Neural cell (in vitro differentiated cells): ENCODE measurements around the gene KMT2E. TPM values are rescaled to one million over a fixed set of nuclear protein-coding genes. Genes with fewer than 3 reads are reported as not detected.

Experiments used
- H2AFZ ChIP-seq: fragments of 200-600, 300-800 bp; sonication (generic), shearing (Covaris generic); 2 replicates; pipeline ENCODE4 v1.6.0; 2014; ENCODE audit warnings: low read depth, mild to moderate bottlenecking, antibody characterized with exemption, low read length, moderate library complexity
- H3F3A ChIP-seq: fragments of 200-600 bp; shearing (Covaris generic); 2 replicates; pipeline ENCODE4 v1.6.1; 2016; ENCODE audit warnings: mild to moderate bottlenecking, moderate library complexity, mixed read lengths, antibody characterized with exemption, low read length; ENCODE audit not compliant: insufficient read depth, poor library complexity, severe bottlenecking
- H3K27ac ChIP-seq: fragments of 200-600, 300-800 bp; sonication (generic), shearing (Covaris generic); 2 replicates; pipeline ENCODE4 v1.5.1; 2014; ENCODE audit warnings: mild to moderate bottlenecking, low read length, moderate library complexity
- H3K27me3 ChIP-seq: fragments of 300-800, 200-600 bp; sonication (generic), shearing (Covaris generic); 2 replicates; pipeline ENCODE4 v1.6.0; 2014; ENCODE audit warnings: mild to moderate bottlenecking, low read depth, low read length, moderate library complexity; ENCODE audit not compliant: insufficient read depth
- H3K36me3 ChIP-seq: fragments of 300-800, 200-600 bp; sonication (generic), shearing (Covaris generic); 2 replicates; pipeline ENCODE4 v1.5.1; 2014; ENCODE audit warnings: mild to moderate bottlenecking, antibody characterized with exemption, low read length, moderate library complexity; ENCODE audit not compliant: insufficient read depth
- H3K4me2 ChIP-seq: fragments of 300-800, 200-600 bp; sonication (generic), shearing (Covaris generic); 2 replicates; pipeline ENCODE4 v1.6.0; 2014; ENCODE audit warnings: mild to moderate bottlenecking, low read length
- H3K4me3 ChIP-seq: fragments of 300-800, 200-600 bp; sonication (generic), shearing (Covaris generic); 2 replicates; pipeline ENCODE4 v1.5.1; 2014; ENCODE audit warnings: mild to moderate bottlenecking, low read length, moderate library complexity
- H3K79me2 ChIP-seq: fragments of 200-600 bp; shearing (Covaris generic); replicated peaks from 2 replicates; pipeline ENCODE4 v1.6.0; 2014; ENCODE audit warnings: mild to moderate bottlenecking, low read length, moderate library complexity; ENCODE audit not compliant: insufficient read depth
- H3K9ac ChIP-seq: fragments of 300-800, 200-600 bp; sonication (generic), shearing (Covaris generic); 2 replicates; pipeline ENCODE4 v1.6.1; 2016; ENCODE audit warnings: mild to moderate bottlenecking, low read length, mixed read lengths
- H3K9me2 ChIP-seq: fragments of 200-600 bp; shearing (Covaris generic); 2 replicates; pipeline ENCODE4 v1.6.1; 2016; ENCODE audit warnings: mild to moderate bottlenecking, low read length, mixed read lengths; ENCODE audit not compliant: insufficient read depth
- H3K9me3 ChIP-seq: fragments of 200-600, 300-800 bp; sonication (generic), shearing (Covaris generic); 2 replicates; pipeline ENCODE4 v1.6.1; 2016; ENCODE audit warnings: mild to moderate bottlenecking, mixed run types, low read length, moderate library complexity, mixed read lengths
- H4K20me1 ChIP-seq: fragments of 200-600 bp; shearing (Covaris generic); 2 replicates; pipeline ENCODE4 v1.6.1; 2016; ENCODE audit warnings: mild to moderate bottlenecking, mixed run types; ENCODE audit not compliant: insufficient read depth
- EP300 ChIP-seq: fragments of 450-650 bp; conservative IDR thresholded peaks from 2 replicates; pipeline ENCODE4 v1.6.1; 2014; ENCODE audit warnings: antibody characterized with exemption, mild to moderate bottlenecking, moderate library complexity; ENCODE audit not compliant: poor library complexity, severe bottlenecking
- EZH2 ChIP-seq: fragments of 200-600, 300-800 bp; shearing (Covaris generic), sonication (generic); IDR thresholded peaks from 2 replicates; pipeline ENCODE4 v1.6.1; 2014; ENCODE audit warnings: antibody characterized with exemption, low read length, borderline replicate concordance, mild to moderate bottlenecking; ENCODE audit not compliant: insufficient read depth, poor library complexity, severe bottlenecking
- MXI1 ChIP-seq: fragments of 450-650 bp; conservative IDR thresholded peaks from 2 replicates; pipeline ENCODE4 v1.6.1; 2014; ENCODE audit warnings: antibody characterized with exemption, mild to moderate bottlenecking; ENCODE audit not compliant: poor library complexity, severe bottlenecking
- POLR2AphosphoS5 ChIP-seq: IDR thresholded peaks from 2 replicates; pipeline ENCODE4 v1.6.1; 2012
- RAD21 ChIP-seq: fragments of 450-650 bp; conservative IDR thresholded peaks from 2 replicates; pipeline ENCODE4 v1.6.1; 2014; ENCODE audit warnings: antibody characterized with exemption, mild to moderate bottlenecking, moderate library complexity
- SMC3 ChIP-seq: fragments of 450-650 bp; conservative IDR thresholded peaks from 2 replicates; pipeline ENCODE4 v1.6.1; 2014; ENCODE audit warnings: antibody characterized with exemption, mild to moderate bottlenecking, moderate library complexity; ENCODE audit not compliant: poor library complexity
- TAF1 ChIP-seq: IDR thresholded peaks from 2 replicates; pipeline ENCODE4 v1.6.1; 2012; ENCODE audit warnings: low read depth
- polyA plus RNA-seq: library from polyadenylated mRNA; depleted of rRNA; stranded (reverse); fragments of >200 nt; gene quantifications from 2 replicates; pipeline ENCODE4 v1.2.3, GENCODE V29; 2014
- TF ChIP-seq, protein P1 (sequence below): fragments of 450-650 bp; IDR thresholded peaks from 2 replicates; pipeline ENCODE4 v1.5.1; 2014; ENCODE audit warnings: antibody characterized with exemption, mild to moderate bottlenecking, moderate library complexity; ENCODE audit not compliant: poor library complexity, severe bottlenecking
- TF ChIP-seq, protein P2 (sequence below): IDR thresholded peaks from 2 replicates; pipeline ENCODE4 v1.6.1; 2012; ENCODE audit warnings: borderline replicate concordance

Gene KMT2E
- polyA plus RNA-seq, 1 donor from 2014 or later, result 78.4 TPM

DNA sequence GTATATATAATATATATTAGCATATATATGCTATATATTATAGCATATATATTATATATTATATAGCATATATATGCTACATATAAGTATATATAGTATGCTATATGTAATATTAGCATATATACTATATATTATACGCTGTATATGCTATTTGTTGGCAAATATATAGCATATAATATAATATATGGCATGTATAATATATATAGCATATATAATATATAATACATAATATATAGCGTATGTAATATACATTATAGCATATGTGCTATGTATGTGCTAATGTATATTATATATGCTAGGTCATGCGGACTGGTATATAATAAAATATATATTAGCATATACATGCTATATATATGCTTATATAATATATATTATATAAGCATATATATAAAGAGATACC lies 72.8 kb downstream of the KMT2E start:
- no peaks in the 10 kb centered on the region for H3K27me3 ChIP-seq
- TF ChIP-seq EZH2, result no peak
- no peak for TF ChIP-seq EP300
- TF ChIP-seq MXI1, result no peak
- TF ChIP-seq TAF1, result no peak
- no peak for TF ChIP-seq RAD21
- H3K36me3 ChIP-seq, result peaks cover 21% of the 10 kb centered on the region
- no peak overlapping the region for H3K27ac ChIP-seq
- no peak overlapping the region for H2AFZ ChIP-seq
- no peak overlapping the region for H3K4me2 ChIP-seq
- peaks cover 19% of the 10 kb centered on the region for H3K79me2 ChIP-seq
- no peaks in the 10 kb centered on the region for H4K20me1 ChIP-seq
- no peak overlapping the region for H3K9ac ChIP-seq
- no peak overlapping the region for H3K4me3 ChIP-seq
- no peaks in the 10 kb centered on the region for H3F3A ChIP-seq
- no peaks in the 10 kb centered on the region for H3K9me2 ChIP-seq
- H3K9me3 ChIP-seq, result no peaks in the 10 kb centered on the region

DNA sequence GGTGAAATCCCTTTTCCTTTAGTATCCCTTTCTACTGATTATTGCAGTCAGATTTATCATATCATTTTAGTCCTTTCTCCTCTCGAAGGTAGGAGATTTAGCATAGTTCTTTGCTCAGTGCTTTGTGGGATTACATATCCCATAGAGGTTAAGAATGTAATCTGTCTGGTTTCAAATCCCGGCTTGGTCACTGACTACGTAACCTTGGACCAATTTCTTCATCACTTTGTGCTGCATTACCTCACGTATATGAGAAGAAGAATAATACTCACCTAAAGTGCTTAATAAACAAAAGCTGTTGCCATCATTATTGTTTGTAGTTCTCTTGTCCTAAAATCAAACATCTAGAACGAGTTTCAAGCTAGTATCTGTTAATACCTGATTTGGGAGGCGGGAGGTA lies 74.0 kb downstream of the KMT2E start:
- Histone ChIP-seq H2AFZ (no peak overlapping the region), H3K27me3 (no peaks in the 10 kb centered on the region), H3K9me3 (no peaks in the 10 kb centered on the region), H3K4me2 (no peak overlapping the region), H3K27ac (no peak overlapping the region), H3K79me2 (peaks cover 23% of the 10 kb centered on the region), H3F3A (no peaks in the 10 kb centered on the region), H4K20me1 (no peaks in the 10 kb centered on the region), H3K4me3 (no peak overlapping the region), H3K36me3 (peaks cover 21% of the 10 kb centered on the region), H3K9ac (no peak overlapping the region), H3K9me2 (no peaks in the 10 kb centered on the region)
- TF ChIP-seq, protein P1, sequence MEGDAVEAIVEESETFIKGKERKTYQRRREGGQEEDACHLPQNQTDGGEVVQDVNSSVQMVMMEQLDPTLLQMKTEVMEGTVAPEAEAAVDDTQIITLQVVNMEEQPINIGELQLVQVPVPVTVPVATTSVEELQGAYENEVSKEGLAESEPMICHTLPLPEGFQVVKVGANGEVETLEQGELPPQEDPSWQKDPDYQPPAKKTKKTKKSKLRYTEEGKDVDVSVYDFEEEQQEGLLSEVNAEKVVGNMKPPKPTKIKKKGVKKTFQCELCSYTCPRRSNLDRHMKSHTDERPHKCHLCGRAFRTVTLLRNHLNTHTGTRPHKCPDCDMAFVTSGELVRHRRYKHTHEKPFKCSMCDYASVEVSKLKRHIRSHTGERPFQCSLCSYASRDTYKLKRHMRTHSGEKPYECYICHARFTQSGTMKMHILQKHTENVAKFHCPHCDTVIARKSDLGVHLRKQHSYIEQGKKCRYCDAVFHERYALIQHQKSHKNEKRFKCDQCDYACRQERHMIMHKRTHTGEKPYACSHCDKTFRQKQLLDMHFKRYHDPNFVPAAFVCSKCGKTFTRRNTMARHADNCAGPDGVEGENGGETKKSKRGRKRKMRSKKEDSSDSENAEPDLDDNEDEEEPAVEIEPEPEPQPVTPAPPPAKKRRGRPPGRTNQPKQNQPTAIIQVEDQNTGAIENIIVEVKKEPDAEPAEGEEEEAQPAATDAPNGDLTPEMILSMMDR, result no peak
- TF ChIP-seq EZH2 (no peak), EP300 (no peak), POLR2AphosphoS5 (no peak), TAF1 (no peak), SMC3 (no peak), MXI1 (no peak), RAD21 (no peak)
- TF ChIP-seq, protein P2, sequence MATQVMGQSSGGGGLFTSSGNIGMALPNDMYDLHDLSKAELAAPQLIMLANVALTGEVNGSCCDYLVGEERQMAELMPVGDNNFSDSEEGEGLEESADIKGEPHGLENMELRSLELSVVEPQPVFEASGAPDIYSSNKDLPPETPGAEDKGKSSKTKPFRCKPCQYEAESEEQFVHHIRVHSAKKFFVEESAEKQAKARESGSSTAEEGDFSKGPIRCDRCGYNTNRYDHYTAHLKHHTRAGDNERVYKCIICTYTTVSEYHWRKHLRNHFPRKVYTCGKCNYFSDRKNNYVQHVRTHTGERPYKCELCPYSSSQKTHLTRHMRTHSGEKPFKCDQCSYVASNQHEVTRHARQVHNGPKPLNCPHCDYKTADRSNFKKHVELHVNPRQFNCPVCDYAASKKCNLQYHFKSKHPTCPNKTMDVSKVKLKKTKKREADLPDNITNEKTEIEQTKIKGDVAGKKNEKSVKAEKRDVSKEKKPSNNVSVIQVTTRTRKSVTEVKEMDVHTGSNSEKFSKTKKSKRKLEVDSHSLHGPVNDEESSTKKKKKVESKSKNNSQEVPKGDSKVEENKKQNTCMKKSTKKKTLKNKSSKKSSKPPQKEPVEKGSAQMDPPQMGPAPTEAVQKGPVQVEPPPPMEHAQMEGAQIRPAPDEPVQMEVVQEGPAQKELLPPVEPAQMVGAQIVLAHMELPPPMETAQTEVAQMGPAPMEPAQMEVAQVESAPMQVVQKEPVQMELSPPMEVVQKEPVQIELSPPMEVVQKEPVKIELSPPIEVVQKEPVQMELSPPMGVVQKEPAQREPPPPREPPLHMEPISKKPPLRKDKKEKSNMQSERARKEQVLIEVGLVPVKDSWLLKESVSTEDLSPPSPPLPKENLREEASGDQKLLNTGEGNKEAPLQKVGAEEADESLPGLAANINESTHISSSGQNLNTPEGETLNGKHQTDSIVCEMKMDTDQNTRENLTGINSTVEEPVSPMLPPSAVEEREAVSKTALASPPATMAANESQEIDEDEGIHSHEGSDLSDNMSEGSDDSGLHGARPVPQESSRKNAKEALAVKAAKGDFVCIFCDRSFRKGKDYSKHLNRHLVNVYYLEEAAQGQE, result no peak

DNA sequence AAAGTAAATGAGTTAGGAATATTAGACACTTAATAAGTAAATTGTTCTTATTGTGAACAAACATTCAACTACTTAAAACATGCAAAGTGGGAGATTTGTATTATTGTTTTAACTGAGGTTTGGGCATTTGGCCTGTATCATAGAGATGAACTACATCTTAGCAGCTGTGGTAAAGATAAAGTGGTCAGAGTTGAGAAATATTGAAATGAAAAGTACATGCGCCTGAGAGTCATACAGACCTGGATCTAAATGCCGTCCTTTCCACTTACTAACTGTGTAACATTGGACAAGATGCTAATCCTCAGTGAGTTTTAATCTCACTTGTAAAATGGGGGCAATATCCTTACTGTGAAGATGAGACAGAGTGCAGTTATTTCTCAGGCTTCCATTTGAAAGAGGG lies 74.5 kb downstream of the KMT2E start:
- TF ChIP-seq MXI1, result no peak
- TF ChIP-seq EP300, result no peak
- no peak for TF ChIP-seq SMC3
- TF ChIP-seq EZH2, result no peak
- TF ChIP-seq POLR2AphosphoS5, result no peak
- H3K79me2 ChIP-seq, result peaks cover 23% of the 10 kb centered on the region
- no peaks in the 10 kb centered on the region for H4K20me1 ChIP-seq
- H3F3A ChIP-seq, result no peaks in the 10 kb centered on the region
- no peaks in the 10 kb centered on the region for H3K9me3 ChIP-seq
- no peaks in the 10 kb centered on the region for H3K9me2 ChIP-seq
- H3K4me2 ChIP-seq, result no peak overlapping the region
- H3K36me3 ChIP-seq, result peaks cover 21% of the 10 kb centered on the region
- no peaks in the 10 kb centered on the region for H3K27me3 ChIP-seq
- no peak overlapping the region for H3K4me3 ChIP-seq
- no peak overlapping the region for H3K27ac ChIP-seq
- H2AFZ ChIP-seq, result no peak overlapping the region
- no peak overlapping the region for H3K9ac ChIP-seq
